ENCODE data around the gene TBC1D24.

Gene TBC1D24

DNA sequence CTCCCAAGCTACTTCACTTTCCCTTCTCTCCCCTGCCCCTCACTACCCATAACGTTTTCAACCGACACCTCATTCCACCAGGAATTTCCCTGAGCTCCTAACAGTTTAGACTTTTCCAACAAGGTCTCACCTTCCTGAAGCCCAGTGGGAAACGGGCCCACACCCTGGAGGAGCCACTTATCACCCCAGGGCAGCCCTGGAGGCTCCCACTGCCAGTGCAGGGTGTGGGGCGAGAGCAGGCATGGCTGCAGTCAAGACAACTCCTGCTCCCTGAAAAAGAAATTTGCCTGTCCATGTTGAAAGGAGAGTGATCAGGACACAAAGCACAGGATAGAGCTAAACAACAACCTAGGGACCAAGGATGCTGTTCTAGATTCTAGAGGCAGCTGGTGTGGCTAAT lies 47.4 kb upstream of the TBC1D24 start:
- TF ChIP-seq EZH2phosphoT487 (IDR thresholded peaks at IDR 0.05; ENCODE audit: low read length) (no peak), EZH2 (optimal IDR thresholded peaks at IDR 0.05; ENCODE audit: low read depth, low read length) (no peak)
- TF ChIP-seq, protein P1, sequence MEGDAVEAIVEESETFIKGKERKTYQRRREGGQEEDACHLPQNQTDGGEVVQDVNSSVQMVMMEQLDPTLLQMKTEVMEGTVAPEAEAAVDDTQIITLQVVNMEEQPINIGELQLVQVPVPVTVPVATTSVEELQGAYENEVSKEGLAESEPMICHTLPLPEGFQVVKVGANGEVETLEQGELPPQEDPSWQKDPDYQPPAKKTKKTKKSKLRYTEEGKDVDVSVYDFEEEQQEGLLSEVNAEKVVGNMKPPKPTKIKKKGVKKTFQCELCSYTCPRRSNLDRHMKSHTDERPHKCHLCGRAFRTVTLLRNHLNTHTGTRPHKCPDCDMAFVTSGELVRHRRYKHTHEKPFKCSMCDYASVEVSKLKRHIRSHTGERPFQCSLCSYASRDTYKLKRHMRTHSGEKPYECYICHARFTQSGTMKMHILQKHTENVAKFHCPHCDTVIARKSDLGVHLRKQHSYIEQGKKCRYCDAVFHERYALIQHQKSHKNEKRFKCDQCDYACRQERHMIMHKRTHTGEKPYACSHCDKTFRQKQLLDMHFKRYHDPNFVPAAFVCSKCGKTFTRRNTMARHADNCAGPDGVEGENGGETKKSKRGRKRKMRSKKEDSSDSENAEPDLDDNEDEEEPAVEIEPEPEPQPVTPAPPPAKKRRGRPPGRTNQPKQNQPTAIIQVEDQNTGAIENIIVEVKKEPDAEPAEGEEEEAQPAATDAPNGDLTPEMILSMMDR (IDR thresholded peaks at IDR 0.05; ENCODE audit: low read length): no peak
- Histone ChIP-seq H3K4me1 (ENCODE audit: low read length) (peaks cover 10% of the 10 kb centered on the region), H3K9ac (ENCODE audit: low read length) (no peak overlapping the region), H3K4me2 (ENCODE audit: low read depth, low read length) (no peak overlapping the region), H3K36me3 (replicated peaks; ENCODE audit: insufficient read depth, low read length) (0 out of 2 replicates have a peak, but pooled peaks cover 3% of the 10 kb centered on the region), H3K9me2 (replicated peaks; ENCODE audit: insufficient read depth, low read length) (no peaks in the 10 kb centered on the region), H3K27me3 (replicated peaks; ENCODE audit: insufficient read depth, low read length) (no peaks in the 10 kb centered on the region), H3K79me2 (ENCODE audit: low read length) (peaks cover 31% of the 10 kb centered on the region), H3K9me3 (replicated peaks; ENCODE audit: insufficient read depth, low read length) (no peaks in the 10 kb centered on the region), H3F3A (ENCODE audit: insufficient read depth, low read length) (no peaks in the 10 kb centered on the region), H3K4me3 (ENCODE audit: low read length) (no peak overlapping the region), H4K20me1 (ENCODE audit: insufficient read depth, low read length) (no peaks in the 10 kb centered on the region), H3K27ac (ENCODE audit: low read length) (no peak overlapping the region), H2AFZ (ENCODE audit: low read length) (no peak overlapping the region)
- no peak for DNase-seq

DNA sequence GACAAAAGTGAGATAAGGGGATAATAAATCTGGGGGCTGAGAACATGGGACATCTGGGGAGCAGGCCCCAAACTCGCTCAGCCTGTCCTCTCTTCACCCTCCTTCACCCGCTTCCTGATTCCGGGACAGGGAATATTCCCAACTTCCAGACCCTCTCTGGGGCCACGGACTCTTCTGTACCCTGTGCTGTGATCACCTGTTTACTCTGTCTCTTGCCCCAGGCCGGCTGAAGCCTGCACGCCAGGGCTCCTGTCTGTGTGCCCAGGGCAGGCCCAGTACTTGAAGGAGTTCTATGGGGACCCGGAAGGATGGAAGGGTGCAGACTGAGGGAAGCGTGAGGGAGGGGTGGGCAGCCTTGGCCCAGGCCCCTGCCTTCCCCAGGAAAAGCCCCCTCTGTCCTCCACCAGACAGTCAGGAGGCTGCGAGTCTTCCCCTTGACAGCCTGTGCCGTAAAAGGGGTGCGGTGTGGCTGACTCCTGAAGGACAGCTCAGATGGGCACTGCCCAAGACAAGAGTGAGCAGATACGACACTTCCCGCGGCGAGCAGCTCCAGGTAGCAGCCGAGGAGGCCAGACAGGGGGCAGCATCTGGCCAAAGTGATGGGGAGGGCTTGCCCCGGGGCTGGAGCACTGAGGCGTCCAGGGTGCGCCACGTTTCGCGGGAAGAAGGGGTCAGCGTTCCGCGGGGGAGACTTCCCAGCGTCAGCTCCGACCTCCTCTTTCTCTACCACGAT lies 46.7 kb upstream of the TBC1D24 start:
- H3K9me3 ChIP-seq (replicated peaks; ENCODE audit: insufficient read depth, low read length): no peaks in the 10 kb centered on the region
- H3K9me2 ChIP-seq (replicated peaks; ENCODE audit: insufficient read depth, low read length): no peaks in the 10 kb centered on the region
- H2AFZ ChIP-seq (ENCODE audit: low read length): peak overlapping the region; percentile 98
- no peaks in the 10 kb centered on the region for H3K27me3 ChIP-seq (replicated peaks; ENCODE audit: insufficient read depth, low read length)
- H3K36me3 ChIP-seq (replicated peaks; ENCODE audit: insufficient read depth, low read length): 0 out of 2 replicates have a peak, but pooled peaks cover 5% of the 10 kb centered on the region
- peak; percentile 52 for DNase-seq
- H4K20me1 ChIP-seq (ENCODE audit: insufficient read depth, low read length): no peaks in the 10 kb centered on the region
- TF ChIP-seq EZH2 (optimal IDR thresholded peaks at IDR 0.05; ENCODE audit: low read depth, low read length) (no peak), EZH2phosphoT487 (IDR thresholded peaks at IDR 0.05; ENCODE audit: low read length) (no peak)
- TF ChIP-seq, protein P1 (IDR thresholded peaks at IDR 0.05; ENCODE audit: low read length): peak; percentile 40
- peaks cover 10% of the 10 kb centered on the region for H3K4me1 ChIP-seq (ENCODE audit: low read length)
- peak overlapping the region; percentile 89 for H3K4me3 ChIP-seq (ENCODE audit: low read length)
- peak overlapping the region; percentile 83 for H3K9ac ChIP-seq (ENCODE audit: low read length)
- H3F3A ChIP-seq (ENCODE audit: insufficient read depth, low read length): no peaks in the 10 kb centered on the region
- H3K4me2 ChIP-seq (ENCODE audit: low read depth, low read length): peak overlapping the region; percentile 98
- peak overlapping the region; percentile 37; the same call in 1 of the 2 replicates for H3K27ac ChIP-seq (ENCODE audit: low read length)
- peaks cover 38% of the 10 kb centered on the region for H3K79me2 ChIP-seq (ENCODE audit: low read length)

DNA sequence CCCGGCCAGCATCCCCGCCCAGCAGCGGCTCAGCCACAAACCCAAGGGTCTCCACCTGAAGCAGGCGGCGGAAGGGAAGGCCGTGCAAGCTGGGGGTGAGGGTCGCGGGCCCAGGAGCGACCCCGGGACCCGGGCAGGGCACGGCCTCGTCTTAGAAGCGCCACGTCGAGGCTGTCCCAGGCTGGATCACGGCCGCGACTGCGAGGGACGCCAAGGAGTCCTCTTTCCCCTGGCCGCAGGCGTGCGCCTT lies 46.2 kb upstream of the TBC1D24 start:
- Histone ChIP-seq H4K20me1 (ENCODE audit: insufficient read depth, low read length) (no peaks in the 10 kb centered on the region), H3F3A (ENCODE audit: insufficient read depth, low read length) (no peaks in the 10 kb centered on the region), H3K9me2 (replicated peaks; ENCODE audit: insufficient read depth, low read length) (no peaks in the 10 kb centered on the region), H2AFZ (ENCODE audit: low read length) (peak overlapping the region; percentile 98), H3K4me3 (ENCODE audit: low read length) (peak overlapping the region; percentile 89), H3K9me3 (replicated peaks; ENCODE audit: insufficient read depth, low read length) (no peaks in the 10 kb centered on the region), H3K27me3 (replicated peaks; ENCODE audit: insufficient read depth, low read length) (no peaks in the 10 kb centered on the region), H3K79me2 (ENCODE audit: low read length) (peaks cover 40% of the 10 kb centered on the region), H3K4me1 (ENCODE audit: low read length) (peaks cover 10% of the 10 kb centered on the region), H3K9ac (ENCODE audit: low read length) (peak overlapping the region; percentile 83), H3K27ac (ENCODE audit: low read length) (peak overlapping the region; percentile 37; the same call in 1 of the 2 replicates), H3K36me3 (replicated peaks; ENCODE audit: insufficient read depth, low read length) (peaks cover 5% of the 10 kb centered on the region; the same call in 1 of the 2 replicates), H3K4me2 (ENCODE audit: low read depth, low read length) (peak overlapping the region; percentile 98)
- DNase-seq: no peak
- TF ChIP-seq, protein P1 (IDR thresholded peaks at IDR 0.05; ENCODE audit: low read length): no peak

Measured in MM.1S (cell line).